Fibroblast of mammary gland (primary cell): Measurements from ENCODE around the gene MUC5B.

Experiments used
- DNase-seq: peaks from one replicate; pipeline ENCODE4 v3.0.0-alpha.2; 2010; ENCODE audit warnings: low read depth
- H3K4me3 ChIP-seq: 2 replicates; pipeline ENCODE4 v1.5.1; 2011; ENCODE audit warnings: low read depth, mild to moderate bottlenecking, low read length, moderate library complexity; ENCODE audit not compliant: control insufficient read depth
- TF ChIP-seq, protein P1 (sequence below): conservative IDR thresholded peaks from 2 replicates; pipeline ENCODE4 v1.5.1; 2011; ENCODE audit warnings: low read depth, low read length, inconsistent platforms; ENCODE audit not compliant: control insufficient read depth, insufficient read depth

The MUC5B gene

GRCh38 chr11:1230121-1230455 is 7.2 kb downstream of the MUC5B start:
- no peak overlapping the region for H3K4me3 ChIP-seq
- TF ChIP-seq, protein P1, sequence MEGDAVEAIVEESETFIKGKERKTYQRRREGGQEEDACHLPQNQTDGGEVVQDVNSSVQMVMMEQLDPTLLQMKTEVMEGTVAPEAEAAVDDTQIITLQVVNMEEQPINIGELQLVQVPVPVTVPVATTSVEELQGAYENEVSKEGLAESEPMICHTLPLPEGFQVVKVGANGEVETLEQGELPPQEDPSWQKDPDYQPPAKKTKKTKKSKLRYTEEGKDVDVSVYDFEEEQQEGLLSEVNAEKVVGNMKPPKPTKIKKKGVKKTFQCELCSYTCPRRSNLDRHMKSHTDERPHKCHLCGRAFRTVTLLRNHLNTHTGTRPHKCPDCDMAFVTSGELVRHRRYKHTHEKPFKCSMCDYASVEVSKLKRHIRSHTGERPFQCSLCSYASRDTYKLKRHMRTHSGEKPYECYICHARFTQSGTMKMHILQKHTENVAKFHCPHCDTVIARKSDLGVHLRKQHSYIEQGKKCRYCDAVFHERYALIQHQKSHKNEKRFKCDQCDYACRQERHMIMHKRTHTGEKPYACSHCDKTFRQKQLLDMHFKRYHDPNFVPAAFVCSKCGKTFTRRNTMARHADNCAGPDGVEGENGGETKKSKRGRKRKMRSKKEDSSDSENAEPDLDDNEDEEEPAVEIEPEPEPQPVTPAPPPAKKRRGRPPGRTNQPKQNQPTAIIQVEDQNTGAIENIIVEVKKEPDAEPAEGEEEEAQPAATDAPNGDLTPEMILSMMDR, result no peak
- no peak for DNase-seq

- TF ChIP-seq, protein P1, result no peak
- no peak for DNase-seq
- no peak overlapping the region for H3K4me3 ChIP-seq
These were observed 7.9 kb downstream of the MUC5B start for GRCh38 chr11:1230456-1231395.

- H3K4me3 ChIP-seq, result no peak overlapping the region
- TF ChIP-seq, protein P1, result no peak
- no peak for DNase-seq
These were observed 8.6 kb downstream of the MUC5B start for GRCh38 chr11:1231396-1232020.

DNA sequence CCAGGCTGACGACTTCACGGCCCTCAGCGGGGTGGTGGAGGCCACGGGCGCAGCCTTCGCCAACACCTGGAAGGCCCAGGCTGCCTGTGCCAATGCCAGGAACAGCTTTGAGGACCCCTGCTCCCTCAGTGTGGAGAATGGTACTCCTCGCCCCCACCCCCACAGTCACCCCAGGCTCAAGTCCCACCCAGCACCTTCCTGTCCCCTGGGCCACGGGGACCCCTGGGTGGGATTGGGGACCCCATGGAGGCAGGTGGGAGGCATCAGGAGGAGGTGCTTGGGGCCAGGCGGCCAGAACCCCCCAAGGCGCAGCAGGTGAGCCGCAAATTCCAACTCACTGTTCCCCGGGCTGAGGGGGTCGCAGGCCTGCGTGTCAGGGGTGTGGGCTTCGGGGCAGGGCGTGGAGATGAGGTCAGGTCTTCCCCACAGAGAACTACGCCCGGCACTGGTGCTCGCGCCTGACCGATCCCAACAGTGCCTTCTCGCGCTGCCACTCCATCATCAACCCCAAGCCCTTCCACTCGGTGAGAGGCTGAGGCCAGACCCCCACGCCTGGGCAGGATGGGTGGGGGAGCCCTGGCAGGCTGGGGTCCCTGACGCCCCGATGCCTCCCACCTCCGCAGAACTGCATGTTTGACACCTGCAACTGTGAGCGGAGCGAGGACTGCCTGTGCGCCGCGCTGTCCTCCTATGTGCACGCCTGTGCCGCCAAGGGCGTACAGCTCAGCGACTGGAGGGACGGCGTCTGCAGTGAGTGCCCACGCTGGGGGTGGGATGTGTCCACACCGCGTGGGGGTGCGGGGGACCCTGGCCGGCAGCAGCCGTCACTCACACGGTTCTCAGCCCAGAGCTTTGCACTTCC is 9.4 kb downstream of the MUC5B start:
- TF ChIP-seq, protein P1, result no peak
- H3K4me3 ChIP-seq, result no peak overlapping the region
- DNase-seq, result no peak

GRCh38 chr11:1232883-1233321 is 10.0 kb downstream of the MUC5B start:
- no peak overlapping the region for H3K4me3 ChIP-seq
- TF ChIP-seq, protein P1, result no peak

GRCh38 chr11:1233351-1234053 is 10.6 kb downstream of the MUC5B start:
- no peak overlapping the region for H3K4me3 ChIP-seq
- DNase-seq, result no peak
- TF ChIP-seq, protein P1, result no peak

More at GRCh38 chr11:1232883-1233321, 10.0 kb downstream of the MUC5B start:
- no peak for DNase-seq
